GM12878 (cell line): ENCODE results near the gene GRM6. TPM values are rescaled to one million over a fixed set of nuclear protein-coding genes. Genes with fewer than 3 reads are reported as not detected.

Source experiments
- ATAC-seq: fragments of 200-7000 bp; cut with Tn5 transposase; 3 replicates; pipeline ENCODE4 v1.9.1; 2020; ENCODE audit warnings: mild to moderate bottlenecking, moderate library complexity
- BruUV-seq: library from RNA; stranded (reverse); fragments of 400-500 nt; replicated peaks from 2 replicates; lab custom pipeline; 2021; lab: Mats Ljungman, UMichigan
- CTCF ChIA-PET: fragments of 300-600 bp; sonication (Branson Sonifier 250); formaldehyde crosslinking; extraction: SDS; loops from one replicate; lab custom pipeline; 2021; ENCODE audit warnings: inconsistent platforms; lab: Yijun Ruan, JAX
- POLR2A ChIA-PET: fragments of 350-600 bp; formaldehyde crosslinking; extraction: SDS; loops from one replicate; lab custom pipeline; 2021; ENCODE audit warnings: inconsistent platforms; lab: Charles Lee
- RAD21 ChIA-PET: fragments of 300-600 bp; sonication (Branson Sonifier 250); formaldehyde crosslinking; loops from one replicate; lab custom pipeline; 2023; ENCODE audit warnings: antibody characterized with exemption; ENCODE audit not compliant: unreplicated experiment; lab: Charles Lee
- SMC1A ChIA-PET: fragments of 300-600 bp; sonication (Branson Sonifier 250); formaldehyde crosslinking; loops from one replicate; lab custom pipeline; 2023; ENCODE audit not compliant: unreplicated experiment, uncharacterized antibody; lab: Charles Lee
- DNase-seq: peaks from one replicate; pipeline ENCODE4 v3.0.0-alpha.2; 2011; ENCODE audit warnings: low read depth, low spot score
- FAIRE-seq: peaks from 3 replicates; lab custom pipeline; 2011; peaks lifted over from hg19 to GRCh38; lab: Jason Lieb, UNC
- H2AFZ ChIP-seq: 2 replicates; pipeline ENCODE4 v1.6.0; 2011; ENCODE audit warnings: low read depth, low read length, control low read depth; ENCODE audit not compliant: control insufficient read depth
- H3K27ac ChIP-seq: 2 replicates; pipeline ENCODE4 v1.5.1; 2011; ENCODE audit warnings: control low read depth; ENCODE audit not compliant: control insufficient read depth, insufficient read depth
- H3K27me3 ChIP-seq, 2 experiments: replicated peaks in 1 of 2; 2 replicates each; pipeline versions ENCODE4 v1.6.0 to v1.6.1; 2011; ENCODE audit warnings: low read length in 1 of 2; ENCODE audit not compliant: control insufficient read depth in 2 of 2, insufficient read depth in 2 of 2
- H3K36me3 ChIP-seq, 2 experiments: 2 replicates each; pipeline ENCODE4 v1.5.1; 2011; ENCODE audit warnings: low read length in 1 of 2; ENCODE audit not compliant: control insufficient read depth in 2 of 2, insufficient read depth in 2 of 2
- H3K4me1 ChIP-seq: 2 replicates; pipeline ENCODE4 v1.6.1; 2011; ENCODE audit warnings: mild to moderate bottlenecking, low read length, moderate library complexity, mixed read lengths; ENCODE audit not compliant: control insufficient read depth, insufficient read depth
- H3K4me2 ChIP-seq: 2 replicates; pipeline ENCODE4 v1.6.0; 2011; ENCODE audit warnings: control low read depth; ENCODE audit not compliant: control insufficient read depth, insufficient read depth
- H3K4me3 ChIP-seq: fragments of 200-600 bp; sonication (generic); 2 replicates; pipeline ENCODE4 v1.5.1; 2016
- H3K79me2 ChIP-seq: 2 replicates; pipeline ENCODE4 v1.6.0; 2011; ENCODE audit warnings: low read length; ENCODE audit not compliant: control insufficient read depth, insufficient read depth
- H3K9ac ChIP-seq: 2 replicates; pipeline ENCODE4 v1.8.0; 2011; ENCODE audit warnings: low read length, control low read depth, mixed read lengths; ENCODE audit not compliant: control insufficient read depth, insufficient read depth
- H3K9me3 ChIP-seq: replicated peaks from 3 replicates; pipeline ENCODE4 v1.5.1; 2011; ENCODE audit warnings: mild to moderate bottlenecking, low read length; ENCODE audit not compliant: control insufficient read depth, insufficient read depth
- H4K20me1 ChIP-seq: 2 replicates; pipeline ENCODE4 v1.6.0; 2011; ENCODE audit not compliant: control insufficient read depth, insufficient read depth
- ASH2L ChIP-seq: fragments of 300-600, 200-600 bp; sonication (generic); IDR thresholded peaks from 2 replicates; pipeline ENCODE4 v1.6.1; 2017; ENCODE audit warnings: low read depth, mild to moderate bottlenecking, borderline replicate concordance
- BRCA1 ChIP-seq: IDR thresholded peaks from 2 replicates; pipeline ENCODE4 v1.6.1; 2011; ENCODE audit warnings: low read depth, low read length, improper control_type of control experiment
- CEBPZ ChIP-seq: fragments of 150-350 bp; IDR thresholded peaks from 2 replicates; pipeline ENCODE4 v1.6.1; 2016; ENCODE audit warnings: low read depth, low read length
- CTCF ChIP-seq, 3 experiments: IDR thresholded peaks in 2 of 3; conservative IDR thresholded peaks in 1 of 3; 2 replicates each; pipeline ENCODE4 v1.5.1; 2011; ENCODE audit warnings: low read depth in 3 of 3, low read length in 3 of 3, mild to moderate bottlenecking in 3 of 3, control low read depth in 2 of 3, moderate library complexity in 2 of 3, inconsistent platforms in 1 of 3, mixed read lengths in 1 of 3; ENCODE audit not compliant: control insufficient read depth in 2 of 3, insufficient read depth in 1 of 3; ENCODE audit errors: extremely low read depth in 1 of 3
- EZH2 ChIP-seq: IDR thresholded peaks from 2 replicates; pipeline ENCODE4 v1.6.1; 2012; ENCODE audit warnings: low read depth, mild to moderate bottlenecking, control low read depth, inconsistent platforms, low read length, borderline replicate concordance; ENCODE audit not compliant: control insufficient read depth
- HDGF ChIP-seq: fragments of 450-650 bp; IDR thresholded peaks from 2 replicates; pipeline ENCODE4 v1.6.1; 2016; ENCODE audit warnings: antibody characterized with exemption
- LARP7 ChIP-seq: fragments of 450-650 bp; IDR thresholded peaks from 2 replicates; pipeline ENCODE4 v1.6.1; 2017; ENCODE audit warnings: mild to moderate bottlenecking
- MAX ChIP-seq: IDR thresholded peaks from 2 replicates; pipeline ENCODE4 v1.6.1; 2012; ENCODE audit warnings: low read depth, low read length, improper control_type of control experiment
- PAX5 ChIP-seq: IDR thresholded peaks from 2 replicates; pipeline ENCODE4 v1.6.1; 2011; ENCODE audit warnings: low read depth, low read length, borderline replicate concordance
- POLR2AphosphoS2 ChIP-seq: IDR thresholded peaks from 2 replicates; pipeline ENCODE4 v1.6.1; 2011; ENCODE audit warnings: low read depth, mild to moderate bottlenecking, low read length, improper control_type of control experiment, moderate library complexity
- RCOR1 ChIP-seq: conservative IDR thresholded peaks from 2 replicates; pipeline ENCODE4 v1.6.1; 2012; ENCODE audit warnings: low read depth, low read length, improper control_type of control experiment
- SMARCA5 ChIP-seq: fragments of 450-650 bp; IDR thresholded peaks from 2 replicates; pipeline ENCODE4 v1.6.1; 2017; ENCODE audit warnings: mild to moderate bottlenecking
- SREBF2 ChIP-seq: IDR thresholded peaks from 2 replicates; pipeline ENCODE4 v1.6.1; 2012; ENCODE audit warnings: mild to moderate bottlenecking, low read length
- WGBS: methylation state at CpG from one replicate; pipeline ENCODE4 v1.1.6; 2016; ENCODE audit warnings: low lambda C conversion rate; ENCODE audit not compliant: insufficient replicate concordance, insufficient coverage; ENCODE audit errors: missing lambda C conversion rate; 5-methylcytosine and 5-hydroxymethylcytosine counted together
- in situ Hi-C: fragments of 300-500 bp; cut with MboI; formaldehyde crosslinking; loops from 9 replicates; pipeline ENCODE4 v1.14.3; 2018; ENCODE audit warnings: mixed read lengths
- intact Hi-C: fragments of 100-400 bp; cut with micrococcal nuclease; formaldehyde crosslinking; loops from one replicate; pipeline ENCODE4 v1.14.2; 2022; ENCODE audit not compliant: unreplicated experiment
- polyA plus RNA-seq, 11 experiments: library from polyadenylated mRNA; depleted of rRNA in 4 of 11; unstranded in 6 of 11; stranded (reverse) in 5 of 11; fragments of >200 nt; fragmentation: Nextera tagmentation in 4 of 11; fragmentation: Illumina TruSeq in 1 of 11; extraction: Ambion mirVana in 4 of 11; extraction: Trizol in 1 of 11; gene quantifications; 1 replicate in 1 of 11; 2 replicates in 10 of 11; pipeline versions ENCODE4 v1.2.1 to v1.2.3, GENCODE V29; 2011 to 2016; ENCODE audit warnings: inconsistent platforms in 2 of 11, missing spikeins in 2 of 11, low read depth in 1 of 11
- total RNA-seq, 4 experiments: library from RNA; depleted of rRNA in 3 of 4; stranded (reverse); fragments of >200 nt in 3 of 4; fragmentation: Illumina TruSeq in 1 of 4; extraction: Trizol in 1 of 4; gene quantifications; 2 replicates each; pipeline versions ENCODE4 v1.2.1 to v1.2.3, GENCODE V29; 2013 to 2021

GRM6 gene
- total and polyA plus RNA-seq, 10 of the 15 experiments (the other 5 are each of a cell fraction or from before 2014, with no cell fraction given) = not detected

- in situ Hi-C loops = no loop called here
- BruUV-seq = no TSS peak
- DNase-seq = no peak
- Histone ChIP-seq H3K4me2 (no peak overlapping the region), H3K27me3 (no peaks in the 10 kb centered on the region), H3K9me3 (no peaks in the 10 kb centered on the region; the same call in 2 of the 3 replicates), H4K20me1 (no peaks in the 10 kb centered on the region), H3K36me3 (no peaks in the 10 kb centered on the region), H3K79me2 (no peaks in the 10 kb centered on the region), H2AFZ (no peak overlapping the region), H3K4me1 (no peaks in the 10 kb centered on the region), H3K9ac (no peak overlapping the region), H3K27ac (no peak overlapping the region), H3K4me3 (no peak overlapping the region)
- TF ChIP-seq RCOR1 (no peak), POLR2AphosphoS2 (no peak), SMARCA5 (no peak), CEBPZ (no peak), MAX (no peak), LARP7 (no peak), SREBF2 (no peak), HDGF (no peak), PAX5 (no peak), ASH2L (no peak), EZH2 (no peak), BRCA1 (no peak), CTCF (IDR thresholded peaks at IDR 0.05 in 2 of 3, conservative IDR thresholded peaks at IDR 0.05 in 1 of 3; ENCODE audit: control insufficient read depth in 2 of 3, extremely low read depth in 1 of 3, insufficient read depth in 1 of 3, low read depth in 3 of 3, low read length in 3 of 3) (no peak)
- no peak for ATAC-seq
- intact Hi-C loops = no loop called here
- 59% methylated on average over 36 of the region's 37 CpGs for WGBS
- RAD21 ChIA-PET = no interaction called here
- CTCF ChIA-PET = no interaction called here
- no peak for FAIRE-seq
- SMC1A ChIA-PET = no interaction called here
- POLR2A ChIA-PET = no interaction called here
These were observed 10.7 kb downstream of the GRM6 start for GRCh38 chr5:178984145-178985072.
